DOHH2 (cell line): ENCODE measurements around the gene NKX2-2.

Experiments
- EZH2phosphoT487 ChIP-seq: fragments of 200-600 bp; sonication (generic); IDR thresholded peaks from 2 replicates; pipeline ENCODE4 v1.6.1; 2017; ENCODE audit warnings: borderline replicate concordance, mild to moderate bottlenecking, antibody characterized with exemption, low read length, moderate library complexity, mixed read lengths
- TF ChIP-seq, protein P1 (sequence below): fragments of 200-600 bp; sonication (generic); IDR thresholded peaks from one replicate; pipeline ENCODE4 v1.5.1; 2014; ENCODE audit warnings: antibody characterized with exemption, mild to moderate bottlenecking, low read depth, low read length; ENCODE audit not compliant: poor library complexity, severe bottlenecking

DNA sequence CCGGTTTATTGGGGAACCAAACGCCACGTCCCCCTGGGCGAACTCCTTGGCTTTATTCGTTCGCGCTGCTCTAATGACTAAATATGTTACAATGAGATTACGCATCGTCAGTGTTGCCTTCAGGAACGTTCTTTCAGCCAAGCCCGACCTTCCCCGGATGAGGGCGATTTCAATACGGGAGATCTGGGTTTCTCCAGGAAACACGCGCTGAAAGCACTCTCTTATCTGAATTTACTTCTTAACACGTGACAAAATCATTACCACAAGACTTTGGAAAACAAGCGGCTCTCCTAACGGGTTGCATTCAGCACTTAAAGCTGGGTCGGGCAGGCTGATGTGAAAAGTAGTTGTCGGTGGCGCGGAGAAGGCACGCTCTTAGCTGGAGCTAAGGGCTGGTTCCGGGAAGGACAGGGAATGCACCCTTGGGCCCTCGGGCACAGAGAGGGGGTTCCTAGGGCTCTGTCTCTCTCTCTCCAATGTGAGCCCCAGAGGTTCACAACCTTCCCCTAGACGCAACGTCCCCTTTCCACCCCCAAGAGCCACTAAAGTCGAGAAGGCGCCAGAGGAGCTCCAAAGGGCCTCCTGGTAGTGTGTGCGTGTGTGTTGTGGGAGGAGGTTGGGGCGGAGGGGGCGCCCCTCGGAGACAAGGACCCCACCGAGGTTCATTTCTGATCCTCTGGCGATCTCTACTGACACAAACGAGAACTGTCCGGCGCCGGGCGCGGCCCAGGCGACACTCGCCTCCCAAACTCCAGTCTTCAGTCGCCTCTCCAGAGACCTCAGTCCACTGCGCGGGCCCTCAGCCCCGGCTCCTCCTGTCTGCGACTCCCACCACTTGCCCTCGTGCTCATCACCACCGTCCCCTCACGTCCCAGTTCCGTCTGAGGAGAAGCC is 7.1 kb upstream of the NKX2-2 start:
- TF ChIP-seq, protein P1, sequence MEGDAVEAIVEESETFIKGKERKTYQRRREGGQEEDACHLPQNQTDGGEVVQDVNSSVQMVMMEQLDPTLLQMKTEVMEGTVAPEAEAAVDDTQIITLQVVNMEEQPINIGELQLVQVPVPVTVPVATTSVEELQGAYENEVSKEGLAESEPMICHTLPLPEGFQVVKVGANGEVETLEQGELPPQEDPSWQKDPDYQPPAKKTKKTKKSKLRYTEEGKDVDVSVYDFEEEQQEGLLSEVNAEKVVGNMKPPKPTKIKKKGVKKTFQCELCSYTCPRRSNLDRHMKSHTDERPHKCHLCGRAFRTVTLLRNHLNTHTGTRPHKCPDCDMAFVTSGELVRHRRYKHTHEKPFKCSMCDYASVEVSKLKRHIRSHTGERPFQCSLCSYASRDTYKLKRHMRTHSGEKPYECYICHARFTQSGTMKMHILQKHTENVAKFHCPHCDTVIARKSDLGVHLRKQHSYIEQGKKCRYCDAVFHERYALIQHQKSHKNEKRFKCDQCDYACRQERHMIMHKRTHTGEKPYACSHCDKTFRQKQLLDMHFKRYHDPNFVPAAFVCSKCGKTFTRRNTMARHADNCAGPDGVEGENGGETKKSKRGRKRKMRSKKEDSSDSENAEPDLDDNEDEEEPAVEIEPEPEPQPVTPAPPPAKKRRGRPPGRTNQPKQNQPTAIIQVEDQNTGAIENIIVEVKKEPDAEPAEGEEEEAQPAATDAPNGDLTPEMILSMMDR = no peak
- TF ChIP-seq EZH2phosphoT487 = no peak
